NCI-H1105 treated with DMSO at 0.1 percent for 48 hours (cell line): Measurements from ENCODE around the gene ZNF76.
"Not testable (repeated sequence)": the region's sequence is repeated elsewhere in the genome, so short reads cannot be mapped to it uniquely, and the experiment has no call there.

Experiments
- DNase-seq: peaks from one replicate; lab custom pipeline; 2025; lab: John Stamatoyannopoulos, UW

ZNF76 gene

DNA sequence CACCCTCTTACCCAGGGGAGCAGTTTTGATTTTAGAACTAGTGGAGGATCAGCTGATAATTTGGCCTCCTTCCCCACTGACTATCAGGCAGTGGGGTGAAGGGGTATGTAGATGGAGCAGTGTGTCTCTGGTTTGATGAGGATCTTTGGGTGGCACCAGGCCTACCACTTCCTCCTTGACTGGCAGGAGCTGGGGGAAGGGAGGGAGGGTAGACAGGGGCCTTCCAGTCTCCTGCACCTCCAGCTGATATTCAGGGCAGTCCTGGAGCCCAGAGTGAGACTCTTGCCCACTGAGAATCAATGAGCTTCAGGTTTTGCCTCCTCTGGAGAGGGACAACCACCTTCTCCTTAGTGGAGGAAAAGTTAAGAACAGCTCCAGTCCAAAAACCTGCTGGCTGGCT, 41.3 kb downstream of the ZNF76 start:
- DNase-seq, result no peak

DNA sequence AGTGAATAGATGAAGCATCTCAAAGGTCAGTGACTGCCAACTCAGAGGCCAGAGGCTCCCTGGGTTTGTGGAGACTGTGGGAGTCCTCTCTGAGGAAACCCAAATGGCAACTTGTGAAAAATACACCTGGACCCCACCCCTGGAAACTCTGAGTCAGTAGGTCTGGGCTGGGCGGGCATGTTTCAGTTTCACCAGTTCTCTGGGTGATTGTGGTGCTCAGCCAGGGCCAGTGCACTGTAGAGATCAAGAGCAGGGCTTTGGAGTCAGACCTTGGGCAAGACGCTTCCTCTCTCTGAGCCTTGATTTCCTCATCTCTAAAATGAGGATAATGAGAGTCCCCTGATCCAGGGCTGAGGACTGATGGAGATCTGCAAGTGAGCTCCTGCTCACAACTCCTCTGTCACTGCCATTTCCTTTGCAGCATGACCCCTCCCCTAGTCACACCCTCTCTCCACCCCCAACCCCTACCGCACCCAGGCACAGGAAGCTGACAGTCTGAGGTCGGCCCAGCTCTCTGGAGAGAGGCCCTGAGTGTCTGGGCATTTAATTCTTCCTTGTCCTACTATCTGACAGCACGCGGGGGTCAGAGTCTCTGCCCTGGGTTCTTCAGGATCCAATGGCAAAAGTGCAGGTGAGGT, 43.2 kb downstream of the ZNF76 start:
- no peak for DNase-seq

DNA sequence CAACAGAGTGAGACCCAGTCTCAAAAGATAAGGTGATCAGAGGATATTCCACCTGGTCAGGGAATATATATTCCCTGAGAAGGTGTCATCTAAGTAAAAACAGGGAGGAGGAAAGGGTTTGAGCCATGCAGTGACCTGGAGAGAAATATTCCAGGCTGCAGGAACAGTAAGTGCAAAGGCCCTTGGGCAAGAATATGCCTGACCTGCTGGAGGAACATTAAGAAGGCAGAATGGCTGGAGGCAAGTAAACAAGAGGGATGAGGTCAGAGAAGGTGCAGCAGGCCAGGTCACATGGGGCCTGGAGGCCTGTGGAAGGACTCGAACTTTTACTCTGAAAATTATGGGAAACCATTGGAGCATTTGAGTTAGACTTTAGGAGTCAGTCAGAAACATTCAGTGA, 44.8 kb downstream of the ZNF76 start:
- DNase-seq, result no peak

DNA sequence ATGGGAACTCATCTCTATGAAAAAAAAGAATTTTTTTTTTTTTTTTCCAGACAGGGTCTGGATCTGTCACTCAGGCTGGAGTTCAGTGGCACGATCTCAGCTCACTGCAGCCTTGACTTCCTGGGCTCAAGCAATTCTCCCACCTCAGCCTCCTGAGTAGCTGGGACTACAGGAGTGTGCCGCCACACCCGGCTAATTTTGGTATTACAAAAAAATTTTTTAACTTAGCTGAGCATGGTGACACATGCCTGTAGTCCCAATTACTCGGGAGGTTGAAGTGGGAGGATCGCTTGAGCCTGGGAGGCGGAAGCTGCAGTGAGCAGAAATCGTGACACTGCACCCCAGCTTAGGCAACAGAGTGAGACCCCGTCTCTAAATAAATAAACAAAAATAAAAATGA, 45.6 kb downstream of the ZNF76 start:
- DNase-seq, result no peak

DNA sequence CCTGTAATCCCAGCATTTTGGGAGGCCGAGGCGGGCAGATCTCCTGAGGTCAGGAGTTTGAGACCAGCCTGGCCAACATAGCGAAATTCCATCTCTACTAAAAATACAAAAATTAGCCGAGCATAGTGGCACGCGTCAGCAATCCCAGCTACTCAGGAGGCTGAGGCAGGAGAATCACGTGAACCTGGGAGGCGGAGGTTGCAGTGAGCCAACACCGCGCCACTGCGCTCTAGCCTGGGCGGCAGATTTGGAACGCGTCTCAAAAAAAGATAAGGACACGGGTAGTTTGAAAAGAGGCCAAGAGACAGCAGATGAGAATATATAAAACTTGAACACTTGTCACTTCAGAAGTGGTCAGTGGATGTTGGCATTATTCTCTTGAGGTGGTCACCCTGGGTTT, 47.6 kb downstream of the ZNF76 start:
- not testable (repeated sequence) for DNase-seq

DNA sequence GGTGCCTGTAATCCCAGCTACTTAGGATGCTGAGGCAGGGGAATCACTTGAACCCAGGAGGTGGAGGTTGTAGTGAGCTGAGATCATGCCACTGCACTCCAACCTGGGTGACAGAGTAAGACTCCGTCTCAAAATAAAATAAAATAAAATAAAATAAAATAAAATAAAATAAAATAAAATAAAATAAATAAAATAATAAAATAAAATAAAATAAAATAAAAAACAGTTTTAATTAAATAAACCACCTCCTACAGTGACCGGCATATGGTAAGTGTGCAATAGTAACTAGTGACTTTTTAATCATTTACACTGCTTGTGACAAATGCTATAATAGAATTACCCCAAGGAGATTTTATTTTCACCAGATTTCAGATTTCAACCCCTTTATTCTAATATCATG, 49.0 kb downstream of the ZNF76 start:
- not testable (repeated sequence) for DNase-seq

DNA sequence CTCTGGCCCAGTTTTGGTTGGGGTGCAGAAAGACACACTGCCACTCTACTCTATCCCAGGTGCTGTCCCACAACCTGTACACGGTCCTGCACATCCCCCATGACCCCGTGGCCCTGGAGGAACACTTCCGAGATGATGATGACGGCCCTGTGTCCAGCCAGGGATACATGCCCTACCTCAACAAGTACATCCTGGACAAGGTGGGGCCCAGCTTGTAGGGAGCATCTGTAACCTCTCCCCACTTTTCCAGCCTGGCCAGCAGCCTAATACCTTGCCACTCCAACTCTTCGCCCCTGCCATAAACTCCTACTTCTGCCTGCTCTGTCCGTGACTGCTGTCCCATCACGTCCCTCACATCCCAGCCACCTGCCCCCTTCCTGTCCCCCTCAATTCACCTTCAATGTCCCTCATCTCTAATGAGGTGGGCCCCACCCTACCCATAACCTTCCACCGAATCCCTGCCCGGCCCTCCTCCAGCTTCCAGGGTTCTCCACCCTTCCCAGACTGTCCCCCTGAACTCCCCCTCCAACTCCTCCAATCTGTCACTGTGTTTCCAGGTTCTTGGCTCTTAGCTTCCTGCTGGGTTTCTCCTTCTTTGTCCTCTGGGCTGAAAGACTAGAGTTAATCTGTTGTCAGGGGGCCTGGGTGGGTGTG, 50.2 kb downstream of the ZNF76 start:
- no peak for DNase-seq

DNA sequence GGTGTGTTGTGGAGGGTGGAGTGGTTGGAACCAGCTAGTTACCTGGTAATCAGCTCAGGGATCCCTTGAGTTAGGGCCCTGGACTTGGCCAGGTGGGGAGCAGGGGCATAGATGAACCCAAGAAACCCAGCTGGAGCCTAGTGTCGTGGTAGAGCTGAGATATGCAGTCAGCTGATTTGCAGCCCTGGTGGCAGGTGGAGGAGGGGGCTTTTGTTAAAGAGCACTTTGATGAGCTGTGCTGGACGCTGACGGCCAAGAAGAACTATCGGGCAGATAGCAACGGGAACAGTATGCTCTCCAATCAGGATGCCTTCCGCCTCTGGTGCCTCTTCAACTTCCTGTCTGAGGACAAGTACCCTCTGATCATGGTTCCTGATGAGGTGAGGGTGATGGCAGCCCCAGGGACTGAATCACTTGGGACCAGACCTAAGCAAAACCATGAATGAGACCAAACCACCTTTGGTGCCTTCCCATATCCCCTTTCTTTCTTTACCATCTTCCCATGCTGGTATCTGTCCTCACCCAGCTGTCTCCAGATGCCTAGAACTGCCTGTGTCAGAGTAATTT, 50.8 kb downstream of the ZNF76 start:
- no peak for DNase-seq

DNA sequence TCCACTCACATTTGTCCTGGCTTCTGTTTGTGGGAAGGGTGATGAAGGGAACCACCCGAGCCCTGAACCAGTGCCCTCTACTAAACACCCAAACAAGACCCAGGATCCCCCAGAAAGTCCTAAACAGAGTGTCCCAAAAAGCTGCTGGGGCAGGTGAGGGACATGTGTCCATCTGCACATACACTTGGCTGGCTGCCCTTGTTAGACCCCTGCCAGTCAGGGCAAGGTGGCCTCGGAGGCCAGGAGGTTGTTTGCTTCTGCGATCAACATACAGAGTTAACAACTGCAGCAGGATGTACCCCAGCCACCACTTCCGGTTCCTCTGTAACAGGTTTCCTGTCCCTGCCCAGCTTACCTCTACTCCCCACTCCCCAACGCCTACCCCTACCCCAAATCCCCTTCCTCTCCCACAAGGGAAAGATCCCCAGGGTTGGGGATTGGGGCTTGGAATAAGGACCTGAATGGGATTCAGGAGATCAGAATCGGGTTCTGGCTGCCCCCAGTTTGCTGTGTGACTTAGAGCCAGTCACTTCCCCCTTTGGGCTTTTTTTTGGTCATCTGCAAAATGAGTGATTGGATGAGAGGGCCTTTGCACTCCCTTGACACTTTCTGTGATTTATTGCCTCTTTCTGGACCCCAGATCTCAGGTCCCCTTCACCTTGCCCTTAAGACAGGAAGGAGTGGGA, 52.0 kb downstream of the ZNF76 start:
- no peak for DNase-seq

DNA sequence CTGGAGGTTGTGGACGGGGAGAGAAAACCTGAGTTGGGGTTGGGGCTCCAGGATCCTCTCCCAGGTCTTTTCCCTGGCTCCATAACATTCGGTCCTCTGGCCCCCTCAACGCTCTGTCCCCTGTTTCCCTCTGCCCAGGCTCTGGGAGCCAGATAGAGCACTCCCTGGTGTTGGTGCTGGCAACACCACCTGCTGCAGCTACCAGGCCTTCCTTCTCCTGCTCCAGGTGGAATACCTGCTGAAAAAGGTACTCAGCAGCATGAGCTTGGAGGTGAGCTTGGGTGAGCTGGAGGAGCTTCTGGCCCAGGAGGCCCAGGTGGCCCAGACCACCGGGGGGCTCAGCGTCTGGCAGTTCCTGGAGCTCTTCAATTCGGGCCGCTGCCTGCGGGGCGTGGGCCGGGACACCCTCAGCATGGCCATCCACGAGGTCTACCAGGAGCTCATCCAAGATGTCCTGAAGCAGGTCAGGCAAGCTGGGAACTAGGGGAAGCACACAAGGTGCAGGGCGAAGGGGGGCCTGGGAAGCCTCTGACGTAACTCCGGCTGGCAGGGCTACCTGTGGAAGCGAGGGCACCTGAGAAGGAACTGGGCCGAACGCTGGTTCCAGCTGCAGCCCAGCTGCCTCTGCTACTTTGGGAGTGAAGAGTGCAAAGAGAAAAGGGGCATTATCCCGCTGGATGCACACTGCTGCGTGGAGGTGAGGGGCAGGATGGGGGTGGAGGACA, 52.7 kb downstream of the ZNF76 start:
- DNase-seq, result no peak

DNA sequence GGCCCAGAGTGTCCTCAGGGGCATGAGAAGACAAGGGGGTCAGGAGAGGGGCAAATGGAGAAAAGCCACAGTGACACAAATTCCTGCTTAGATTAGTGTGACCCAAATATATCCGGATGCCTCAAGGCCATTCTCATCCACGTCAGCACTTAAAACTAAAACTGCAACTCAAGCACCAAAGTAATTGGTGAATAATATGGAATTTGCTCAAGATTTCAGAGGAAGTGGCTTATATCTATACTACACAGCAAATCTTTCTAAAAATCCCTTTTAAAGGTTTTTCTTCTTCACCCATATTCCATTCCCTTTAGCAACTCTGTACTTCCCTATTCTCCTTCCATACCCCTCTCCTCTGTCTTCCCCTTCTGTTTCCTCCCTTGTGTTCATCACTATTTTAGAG, 53.3 kb downstream of the ZNF76 start:
- no peak for DNase-seq

DNA sequence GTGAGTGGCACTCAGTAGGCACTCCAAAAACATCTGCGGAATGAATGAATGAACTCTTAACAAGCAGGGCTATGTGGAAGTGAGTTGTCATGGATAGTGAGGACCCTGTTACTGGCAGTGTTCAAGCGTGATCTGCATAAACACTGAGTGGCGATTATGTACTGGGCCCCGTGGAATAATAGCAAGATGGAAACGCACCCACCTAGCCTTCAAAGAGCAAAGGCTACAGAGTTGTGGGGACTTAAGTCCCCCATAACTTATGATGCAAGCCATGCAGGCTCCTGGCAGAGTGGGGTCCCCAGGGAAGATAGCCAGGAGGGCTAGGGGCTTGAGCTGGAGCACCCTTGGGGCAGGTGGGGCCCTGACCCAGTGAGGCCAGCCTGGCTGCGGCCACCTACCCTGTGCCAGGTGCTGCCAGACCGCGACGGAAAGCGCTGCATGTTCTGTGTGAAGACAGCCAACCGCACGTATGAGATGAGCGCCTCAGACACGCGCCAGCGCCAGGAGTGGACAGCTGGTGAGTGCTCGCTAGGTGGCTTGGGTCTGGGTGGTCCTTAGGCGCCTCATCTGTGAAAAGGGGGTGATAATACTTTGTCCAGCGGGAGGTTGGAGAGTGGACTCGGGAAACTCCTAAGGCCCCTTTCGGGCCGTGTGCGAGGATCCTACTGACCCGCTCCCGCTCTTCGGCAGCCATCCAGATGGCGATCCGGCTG, 58.1 kb downstream of the ZNF76 start:
- peak; percentile 67 for DNase-seq

DNA sequence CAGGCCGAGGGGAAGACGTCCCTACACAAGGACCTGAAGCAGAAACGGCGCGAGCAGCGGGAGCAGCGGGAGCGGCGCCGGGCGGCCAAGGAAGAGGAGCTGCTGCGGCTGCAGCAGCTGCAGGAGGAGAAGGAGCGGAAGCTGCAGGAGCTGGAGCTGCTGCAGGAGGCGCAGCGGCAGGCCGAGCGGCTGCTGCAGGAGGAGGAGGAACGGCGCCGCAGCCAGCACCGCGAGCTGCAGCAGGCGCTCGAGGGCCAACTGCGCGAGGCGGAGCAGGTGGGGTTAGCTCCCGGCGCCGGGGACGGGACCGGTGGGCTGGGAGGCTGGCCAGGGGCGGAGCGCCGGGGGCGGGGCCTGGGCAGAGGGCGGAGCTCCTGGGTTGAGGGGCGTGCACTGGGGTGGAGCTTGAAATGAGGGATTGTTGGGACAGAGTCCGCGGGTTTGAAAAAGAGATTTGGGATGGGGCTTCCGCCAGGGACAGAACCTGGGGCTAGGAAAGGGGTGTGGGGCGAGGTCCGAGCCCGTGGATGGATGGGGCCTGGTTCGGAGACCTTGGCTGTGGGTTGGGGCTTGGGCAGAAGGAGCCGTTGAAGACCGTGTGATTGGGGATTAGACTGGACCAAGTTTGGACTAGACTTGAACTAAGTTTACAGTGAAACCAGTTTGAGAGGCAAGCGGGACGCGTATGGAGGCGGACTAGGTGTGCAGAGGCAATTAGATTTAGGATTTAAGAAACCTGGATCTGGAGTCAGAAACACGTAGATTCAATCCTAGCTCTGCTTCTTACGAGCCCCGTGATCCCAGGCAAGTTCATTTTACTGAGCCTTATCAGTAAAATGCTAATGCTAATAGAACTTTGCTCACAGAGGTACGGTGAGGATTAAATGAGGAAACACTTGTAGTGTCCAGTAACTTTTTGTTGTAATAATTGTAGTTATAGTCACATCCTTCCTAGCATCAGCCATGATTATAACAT, 58.9 kb downstream of the ZNF76 start:
- DNase-seq, result peak; percentile 85

DNA sequence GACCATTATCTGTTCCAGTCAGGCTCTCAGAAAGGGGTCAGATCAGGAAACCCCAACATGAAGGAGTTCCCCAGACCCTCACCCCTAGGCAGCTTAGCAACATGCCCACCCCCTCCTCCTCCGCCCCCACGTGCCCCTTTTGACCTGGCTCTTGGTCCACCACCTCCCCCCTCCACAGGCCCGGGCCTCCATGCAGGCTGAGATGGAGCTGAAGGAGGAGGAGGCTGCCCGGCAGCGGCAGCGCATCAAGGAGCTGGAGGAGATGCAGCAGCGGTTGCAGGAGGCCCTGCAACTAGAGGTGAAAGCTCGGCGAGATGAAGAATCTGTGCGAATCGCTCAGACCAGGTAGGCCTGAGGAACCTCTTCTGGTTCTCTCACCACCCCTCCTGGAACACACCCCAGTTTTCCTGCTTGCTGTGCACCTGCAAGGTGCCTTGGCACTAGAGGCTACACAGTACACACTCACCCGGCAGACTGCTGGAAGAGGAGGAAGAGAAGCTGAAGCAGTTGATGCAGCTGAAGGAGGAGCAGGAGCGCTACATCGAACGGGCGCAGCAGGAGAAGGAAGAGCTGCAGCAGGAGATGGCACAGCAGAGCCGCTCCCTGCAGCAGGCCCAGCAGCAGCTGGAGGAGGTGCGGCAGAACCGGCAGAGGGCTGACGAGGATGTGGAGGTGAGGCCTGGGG, 60.0 kb downstream of the ZNF76 start:
- DNase-seq, result no peak

DNA sequence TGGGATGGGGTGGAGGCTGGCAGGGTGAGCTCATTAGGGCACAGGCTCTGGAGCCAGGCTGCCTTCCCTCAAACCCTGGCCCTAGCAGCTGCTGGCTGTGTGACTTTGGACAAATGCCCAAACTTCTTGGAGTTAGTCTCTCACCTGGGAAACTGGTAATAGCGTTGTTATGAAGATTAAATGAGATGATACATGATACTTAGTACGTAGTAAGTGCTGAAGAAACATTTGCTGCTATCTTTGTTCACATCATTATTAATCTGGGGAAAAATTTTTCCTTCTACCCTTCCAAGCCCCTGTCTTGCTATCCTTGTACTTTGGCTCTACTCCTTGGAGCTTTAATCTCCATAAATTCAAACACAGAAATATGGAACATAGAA, 60.5 kb downstream of the ZNF76 start:
- DNase-seq, result no peak

DNA sequence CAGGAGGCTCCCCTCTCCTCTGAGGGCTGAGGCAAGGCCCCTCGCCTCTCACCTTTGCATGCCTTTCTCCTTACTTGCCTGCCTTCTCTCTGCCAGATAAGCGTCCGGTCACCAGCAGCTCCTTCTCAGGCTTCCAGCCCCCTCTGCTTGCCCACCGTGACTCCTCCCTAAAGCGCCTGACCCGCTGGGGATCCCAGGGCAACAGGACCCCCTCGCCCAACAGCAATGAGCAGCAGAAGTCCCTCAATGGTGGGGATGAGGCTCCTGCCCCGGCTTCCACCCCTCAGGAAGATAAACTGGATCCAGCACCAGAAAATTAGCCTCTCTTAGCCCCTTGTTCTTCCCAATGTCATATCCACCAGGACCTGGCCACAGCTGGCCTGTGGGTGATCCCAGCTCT, 61.6 kb downstream of the ZNF76 start:
- no peak for DNase-seq

DNA sequence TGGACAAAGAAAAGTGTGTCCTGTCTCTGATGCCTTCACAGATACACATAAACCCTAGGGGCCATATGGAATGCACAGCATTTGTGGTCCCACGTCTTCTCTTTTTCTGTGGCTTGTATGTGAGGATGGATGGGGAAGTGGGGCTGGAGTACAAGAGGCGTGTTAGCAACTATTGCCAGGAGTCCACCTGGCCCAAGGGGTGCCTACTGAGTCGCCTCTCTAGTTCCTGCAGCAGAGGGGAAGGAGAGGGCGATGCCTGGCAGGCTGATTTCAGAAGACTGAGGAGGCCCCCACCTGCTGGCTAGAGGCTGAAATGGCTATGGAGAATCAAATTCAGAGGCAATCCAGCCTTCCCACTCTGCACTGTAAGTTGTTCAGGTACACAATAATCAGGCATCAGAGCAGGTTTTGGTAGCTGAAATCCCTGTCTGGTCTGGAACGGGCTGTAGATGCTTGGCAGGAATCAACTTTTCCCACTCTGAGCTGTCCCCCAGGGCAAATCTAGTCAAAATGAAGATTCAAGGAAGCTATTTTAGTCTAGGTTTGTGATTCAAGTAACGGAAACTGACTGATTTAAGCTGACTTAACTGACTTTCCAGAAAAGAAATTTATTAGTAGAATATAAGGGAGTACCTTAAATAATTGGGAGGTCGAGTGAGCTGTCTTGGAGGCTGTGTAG, 68.0 kb downstream of the ZNF76 start:
- peak; percentile 24 for DNase-seq

DNA sequence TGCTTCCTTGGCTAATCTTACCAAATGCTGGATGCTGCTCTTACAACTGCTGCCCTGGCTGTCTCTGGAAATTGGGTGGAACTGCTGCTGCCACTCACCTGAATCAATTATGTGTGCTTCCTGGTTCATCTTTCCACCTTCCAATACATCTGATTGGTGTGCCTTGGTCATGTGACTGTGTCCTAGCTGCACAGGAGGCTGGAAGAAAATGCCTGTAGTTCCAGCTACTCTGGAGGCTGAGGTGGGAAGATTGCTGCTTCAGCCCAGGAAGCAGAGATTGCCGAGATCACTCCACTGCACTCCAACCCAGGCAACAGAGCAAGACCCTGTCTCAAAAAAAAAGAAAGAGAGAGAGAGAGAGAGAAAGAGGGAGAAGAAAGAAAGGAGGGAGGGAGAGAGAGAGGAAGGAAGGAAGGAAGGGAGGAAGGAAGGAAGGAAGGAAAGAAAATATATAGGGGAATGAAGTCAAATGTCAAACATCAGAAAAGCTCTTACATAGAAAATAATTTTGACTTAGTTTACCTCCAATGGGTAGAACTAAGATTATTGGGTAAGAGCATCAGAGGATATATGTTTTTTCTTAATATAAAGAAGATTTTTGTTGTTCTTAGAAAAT, 68.7 kb downstream of the ZNF76 start:
- no peak for DNase-seq

DNA sequence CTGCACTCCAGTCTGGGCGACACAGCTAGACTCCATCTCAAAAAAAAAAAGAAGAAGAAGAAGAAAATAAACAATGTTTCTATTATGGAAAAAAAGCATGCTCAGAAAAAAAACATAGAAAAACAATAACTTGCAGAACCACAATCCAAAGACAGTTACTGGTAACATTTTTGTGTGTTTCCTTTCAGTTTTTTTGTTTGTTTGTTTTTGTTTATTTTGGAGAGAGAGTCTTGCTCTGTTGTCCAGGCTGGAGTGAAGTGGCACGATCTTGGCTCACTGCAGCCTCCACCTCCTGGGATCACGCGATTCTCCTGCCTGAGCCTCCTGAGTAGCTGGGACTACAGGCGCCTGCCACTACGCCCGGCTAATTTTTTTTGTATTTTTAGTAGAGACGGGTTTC, 69.4 kb downstream of the ZNF76 start:
- not testable (repeated sequence) for DNase-seq
